HepG2 (cell line): ENCODE results near the gene C1orf50. TPM values are rescaled to one million over a fixed set of nuclear protein-coding genes. Genes with fewer than 3 reads are reported as not detected.

ENCODE experiments used
- ATF1 ChIP-seq: IDR thresholded peaks from 2 replicates; pipeline ENCODE4 v1.6.1; 2016; ENCODE audit warnings: mild to moderate bottlenecking, control low read depth
- CHD2 ChIP-seq: IDR thresholded peaks from 2 replicates; pipeline ENCODE4 v1.6.1; 2011; ENCODE audit warnings: low read depth, low read length, improper control_type of control experiment
- GATA4 ChIP-seq: sonication (generic); IDR thresholded peaks from 2 replicates; pipeline ENCODE4 v1.6.1; 2016; ENCODE audit warnings: antibody characterized with exemption, low read depth, borderline replicate concordance
- HNF4G ChIP-seq, 2 experiments: sonication (generic) in 1 of 2; formaldehyde crosslinking in 1 of 2; IDR thresholded peaks; 2 replicates each; pipeline versions ENCODE4 v1.4.0 to v1.6.1; 2011 to 2020; ENCODE audit warnings: borderline replicate concordance in 2 of 2, low read depth in 2 of 2, mild to moderate bottlenecking in 2 of 2, low read length in 1 of 2, missing genetic modification reagents in 1 of 2, moderate library complexity in 1 of 2
- KAT7 ChIP-seq: IDR thresholded peaks from 2 replicates; pipeline ENCODE4 v1.6.1; 2018; ENCODE audit warnings: borderline replicate concordance, missing compliant biosample characterization
- MLLT10 ChIP-seq: sonication (generic); formaldehyde crosslinking; IDR thresholded peaks from 2 replicates; pipeline ENCODE4 v1.4.0; 2020; ENCODE audit warnings: missing genetic modification reagents
- MYC ChIP-seq: sonication (generic); formaldehyde crosslinking; IDR thresholded peaks from 2 replicates; pipeline ENCODE4 v1.9.0; 2021; ENCODE audit warnings: missing genetic modification reagents, borderline replicate concordance
- NFKB2 ChIP-seq: sonication (generic); formaldehyde crosslinking; IDR thresholded peaks from 2 replicates; pipeline ENCODE4 v1.4.0; 2020; ENCODE audit warnings: missing genetic modification reagents, borderline replicate concordance
- NR3C1 ChIP-seq: sonication (generic); formaldehyde crosslinking; IDR thresholded peaks from 2 replicates; pipeline ENCODE4 v1.4.0; 2020; ENCODE audit warnings: missing genetic modification reagents
- PAWR ChIP-seq: sonication (generic); formaldehyde crosslinking; IDR thresholded peaks from 2 replicates; pipeline ENCODE4 v1.4.0; 2020; ENCODE audit warnings: missing genetic modification reagents, mild to moderate bottlenecking, borderline replicate concordance
- POLR2AphosphoS2 ChIP-seq: IDR thresholded peaks from 2 replicates; pipeline ENCODE4 v1.6.1; 2011; ENCODE audit warnings: low read depth, low read length, improper control_type of control experiment
- RELA ChIP-seq: sonication (generic); formaldehyde crosslinking; IDR thresholded peaks from 2 replicates; pipeline ENCODE4 v1.4.0; 2020; ENCODE audit warnings: missing genetic modification reagents
- SOX6 ChIP-seq, 2 experiments: fragments of 450-650 bp in 1 of 2; sonication (generic) in 1 of 2; formaldehyde crosslinking in 1 of 2; IDR thresholded peaks; 2 replicates each; pipeline versions ENCODE4 v1.4.0 to v1.6.1; 2017 to 2020; ENCODE audit warnings: antibody characterized with exemption in 1 of 2, mild to moderate bottlenecking in 1 of 2, missing genetic modification reagents in 1 of 2
- SP5 ChIP-seq: IDR thresholded peaks from 2 replicates; pipeline ENCODE4 v1.6.1; 2016; ENCODE audit warnings: low read depth, borderline replicate concordance
- SRY ChIP-seq: sonication (generic); formaldehyde crosslinking; IDR thresholded peaks from 2 replicates; pipeline ENCODE4 v1.8.0; 2022; ENCODE audit warnings: mild to moderate bottlenecking, missing genetic modification reagents
- TGIF2 ChIP-seq: IDR thresholded peaks from 2 replicates; pipeline ENCODE4 v1.6.1; 2016; ENCODE audit warnings: control low read depth, missing compliant biosample characterization
- ZBTB39 ChIP-seq: sonication (generic); formaldehyde crosslinking; IDR thresholded peaks from 2 replicates; pipeline ENCODE4 v1.5.0; 2020; ENCODE audit warnings: missing genetic modification reagents
- ZBTB46 ChIP-seq: sonication (generic); formaldehyde crosslinking; IDR thresholded peaks from 2 replicates; pipeline ENCODE4 v1.4.0; 2020; ENCODE audit warnings: mild to moderate bottlenecking, missing genetic modification reagents, borderline replicate concordance
- ZFP37 ChIP-seq: sonication (generic); formaldehyde crosslinking; IDR thresholded peaks from 2 replicates; pipeline ENCODE4 v1.4.0; 2020; ENCODE audit warnings: missing genetic modification reagents, borderline replicate concordance
- ZKSCAN1 ChIP-seq: fragments of 150-350 bp; IDR thresholded peaks from 2 replicates; pipeline ENCODE4 v1.6.1; 2014; ENCODE audit warnings: low read length
- ZMYM4 ChIP-seq: sonication (generic); formaldehyde crosslinking; IDR thresholded peaks from 2 replicates; pipeline ENCODE4 v1.8.1; 2023; ENCODE audit warnings: mild to moderate bottlenecking, missing genetic modification reagents
- ZNF17 ChIP-seq: sonication (generic); formaldehyde crosslinking; IDR thresholded peaks from 2 replicates; pipeline ENCODE4 v1.5.0; 2020; ENCODE audit warnings: mild to moderate bottlenecking, missing genetic modification reagents
- ZNF20 ChIP-seq: sonication (generic); formaldehyde crosslinking; IDR thresholded peaks from 2 replicates; pipeline ENCODE4 v1.4.0; 2020; ENCODE audit warnings: mild to moderate bottlenecking, moderate library complexity, missing genetic modification reagents
- ZNF567 ChIP-seq: sonication (generic); formaldehyde crosslinking; IDR thresholded peaks from 2 replicates; pipeline ENCODE4 v1.8.1; 2023; ENCODE audit warnings: mild to moderate bottlenecking, missing genetic modification reagents, borderline replicate concordance
- ZNF615 ChIP-seq: sonication (generic); formaldehyde crosslinking; IDR thresholded peaks from 2 replicates; pipeline ENCODE4 v1.5.0; 2020; ENCODE audit warnings: mild to moderate bottlenecking, missing genetic modification reagents, borderline replicate concordance
- polyA plus RNA-seq, 8 experiments: library from polyadenylated mRNA; depleted of rRNA in 3 of 8; stranded (reverse) in 7 of 8; unstranded in 1 of 8; fragments of >200 nt; fragmentation: Illumina TruSeq in 4 of 8; extraction: Trizol in 4 of 8; gene quantifications; 2 replicates each; pipeline versions ENCODE4 v1.2.1 to v1.2.3, GENCODE V29; 2011 to 2016; ENCODE audit warnings: low read depth in 4 of 8, missing spikeins in 1 of 8, mixed read lengths in 1 of 8; ENCODE audit not compliant: insufficient read depth in 1 of 8
- total RNA-seq, 5 experiments: library from RNA; depleted of rRNA; stranded (reverse); fragments of >200 nt; fragmentation: Illumina TruSeq; extraction: Trizol; gene quantifications; 2 replicates each; pipeline ENCODE4 v1.2.3, GENCODE V29; 2016; ENCODE audit warnings: low read depth in 1 of 5

Gene C1orf50
- total and polyA plus RNA-seq, 2 of the 13 experiments (the other 11 are each of a cell fraction or from before 2014, with no cell fraction given), result 4.3 to 4.8 TPM

GRCh38 chr1:42739753-42740700 is 27.0 kb upstream of the C1orf50 start, which contains the start of gene CLDN19 (continued):
- TF ChIP-seq SOX6 (IDR thresholded peaks at IDR 0.05), result no peak
- peak; percentile 62 for TF ChIP-seq SOX6 (CRISPR knock-in tag; IDR thresholded peaks at IDR 0.05)
- no peak for TF ChIP-seq NR3C1 (CRISPR knock-in tag)
- TF ChIP-seq ATF1 (CRISPR knock-in tag), result no peak
- TF ChIP-seq POLR2AphosphoS2, result no peak
- peak; percentile 59 for TF ChIP-seq MYC
- TF ChIP-seq ZKSCAN1, result no peak
- peak; percentile 91 for TF ChIP-seq SP5 (CRISPR knock-in tag)
- TF ChIP-seq MLLT10, result no peak
- TF ChIP-seq ZNF567, result no peak; the same call in none of the 2 replicates
- 0 out of 2 replicates have a peak, but pooled peaks have one; percentile 54 for TF ChIP-seq TGIF2
- peak; percentile 67 for TF ChIP-seq ZMYM4 (CRISPR knock-in tag)
- TF ChIP-seq NFKB2 (CRISPR knock-in tag), result peak; percentile 75; the same call in 1 of the 2 replicates
- no peak for TF ChIP-seq ZNF20 (CRISPR knock-in tag)
- no peak for TF ChIP-seq PAWR (CRISPR knock-in tag)
- no peak for TF ChIP-seq ZBTB39
- TF ChIP-seq GATA4, result no peak
- peak; percentile 32; the same call in 1 of the 2 replicates for TF ChIP-seq ZBTB46 (CRISPR knock-in tag)
- TF ChIP-seq ZNF615 (CRISPR knock-in tag), result no peak
- TF ChIP-seq CHD2, result no peak
- 0 out of 2 replicates have a peak, but pooled peaks have one; percentile 14 for TF ChIP-seq RELA (CRISPR knock-in tag)
- TF ChIP-seq ZNF17 (CRISPR knock-in tag), result 0 out of 2 replicates have a peak, but pooled peaks have one; percentile 63
- no peak for TF ChIP-seq KAT7 (CRISPR knock-in tag)
- peak; percentile 76 for TF ChIP-seq HNF4G (IDR thresholded peaks at IDR 0.05; ENCODE audit: borderline replicate concordance, low read depth, low read length)
- TF ChIP-seq HNF4G (CRISPR knock-in tag; IDR thresholded peaks at IDR 0.05; ENCODE audit: borderline replicate concordance, low read depth), result peak; percentile 59
- TF ChIP-seq ZFP37, result no peak
- TF ChIP-seq SRY, result no peak; the same call in 1 of the 2 replicates
